HG03457 (cell line): ENCODE results near the gene SLC7A6.

Source experiments
- ATAC-seq: cut with Tn5 transposase; IDR thresholded peaks from one replicate; pipeline ENCODE4 v1.9.1; 2021; ENCODE audit warnings: moderate number of reproducible peaks; ENCODE audit not compliant: unreplicated experiment

SLC7A6 gene

DNA sequence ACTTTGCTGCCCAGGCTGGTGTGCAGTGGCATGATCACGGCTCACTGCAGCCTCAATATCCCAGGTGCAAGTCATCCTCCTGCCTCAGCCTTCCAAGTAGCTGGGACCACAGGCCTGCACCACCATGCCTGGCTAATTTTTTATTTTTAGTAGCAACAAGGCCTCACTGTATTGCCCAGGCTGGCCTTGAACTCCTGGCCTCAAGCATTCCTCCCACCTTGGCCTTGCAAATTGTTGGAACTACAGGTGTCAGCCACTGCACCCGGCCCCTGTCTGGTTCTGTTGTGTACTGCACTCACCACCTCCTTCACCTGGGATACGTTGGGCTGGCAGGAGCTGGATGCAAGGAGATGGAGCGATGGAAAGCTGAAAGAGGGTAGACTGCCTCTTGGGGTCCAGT is 10.6 kb upstream of the SLC7A6 start:
- ATAC-seq, result no peak

DNA sequence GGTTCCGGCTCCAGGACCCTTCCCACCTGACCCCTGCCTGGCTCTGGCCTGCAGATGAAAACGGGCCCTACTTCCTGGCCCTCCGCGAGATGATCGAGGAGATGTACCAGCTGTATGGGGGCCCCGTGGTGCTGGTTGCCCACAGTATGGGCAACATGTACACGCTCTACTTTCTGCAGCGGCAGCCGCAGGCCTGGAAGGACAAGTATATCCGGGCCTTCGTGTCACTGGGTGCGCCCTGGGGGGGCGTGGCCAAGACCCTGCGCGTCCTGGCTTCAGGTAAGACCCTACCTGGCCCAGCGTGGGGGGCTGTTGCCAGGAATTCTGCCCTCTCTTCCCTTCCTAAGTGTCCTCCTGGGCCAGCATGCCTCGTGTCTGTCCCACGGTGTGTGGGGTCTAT is 8.6 kb upstream of the SLC7A6 start:
- ATAC-seq, result no peak

DNA sequence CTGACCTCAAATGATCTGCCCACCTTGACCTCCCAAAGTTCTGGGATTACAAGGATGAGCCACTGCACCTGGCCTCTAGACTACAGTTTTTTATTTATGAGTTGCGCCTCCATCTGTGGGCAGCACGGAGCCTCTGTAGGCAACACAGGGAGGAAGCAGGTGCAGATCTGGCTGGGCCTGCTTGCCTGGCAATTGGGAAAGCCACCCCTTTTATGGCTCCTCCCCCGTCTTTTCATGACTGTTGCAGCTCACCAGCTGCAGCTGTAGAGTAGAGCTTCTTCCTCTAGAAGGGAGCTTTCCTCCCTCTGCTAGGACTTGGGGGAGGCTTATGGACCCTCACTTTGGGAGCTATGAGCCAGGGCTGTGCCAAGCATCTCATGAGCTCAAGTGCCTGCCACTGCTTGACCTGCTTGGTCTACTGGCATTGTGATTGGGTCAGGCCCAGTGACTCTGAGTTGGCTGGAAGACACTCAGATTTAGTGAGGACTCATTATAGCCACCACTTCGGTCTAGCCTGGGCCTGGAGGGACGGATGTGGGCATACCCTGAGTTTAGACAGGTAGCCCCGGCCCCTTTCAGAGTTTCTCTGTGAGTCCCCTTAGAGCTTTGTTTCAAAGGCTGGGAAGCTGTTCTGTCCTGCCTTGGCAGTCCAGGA is 6.9 kb upstream of the SLC7A6 start:
- ATAC-seq, result no peak

DNA sequence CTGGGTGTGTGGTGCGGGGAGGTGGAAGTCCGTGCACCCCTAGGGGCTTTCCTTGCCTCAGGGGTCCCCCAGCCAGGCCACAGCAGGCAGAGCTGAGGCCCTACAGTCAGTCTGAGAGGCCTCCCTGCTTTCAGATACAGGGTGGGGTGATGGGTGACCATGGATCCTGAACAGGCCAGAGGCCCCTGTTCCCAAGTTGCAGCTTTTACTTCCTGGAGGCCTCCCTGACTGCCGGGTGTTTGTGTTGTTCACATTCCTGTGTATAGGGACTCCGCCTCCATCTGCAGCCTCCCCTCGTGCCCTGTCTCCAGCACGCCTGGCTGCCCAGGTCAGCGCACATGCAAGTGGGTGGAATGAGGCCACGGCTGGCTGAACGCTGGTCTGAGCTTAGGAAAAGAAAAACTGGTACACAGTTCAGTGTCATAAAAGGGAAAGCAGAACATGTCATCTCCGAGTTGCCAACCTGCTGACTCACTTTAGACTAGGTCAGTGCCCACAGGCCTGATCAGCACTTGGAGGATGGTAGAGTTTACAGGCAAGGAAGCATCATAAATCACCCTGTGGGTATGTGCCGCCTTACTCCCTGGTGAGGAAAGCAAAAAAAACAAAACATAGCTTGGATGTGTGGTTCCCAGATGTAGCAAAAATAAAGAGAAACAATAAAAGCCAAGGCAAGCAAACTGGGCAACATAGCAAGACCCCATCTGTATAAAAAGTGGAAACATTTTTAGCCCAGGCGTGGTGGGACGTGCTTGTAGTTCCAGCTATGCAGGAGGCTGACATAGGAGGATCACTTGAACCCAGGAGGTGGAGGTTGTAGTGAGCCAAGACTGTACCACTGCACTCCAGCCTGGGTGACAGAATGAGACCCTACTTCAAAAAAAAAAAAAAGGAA is 6.2 kb upstream of the SLC7A6 start:
- no peak for ATAC-seq

DNA sequence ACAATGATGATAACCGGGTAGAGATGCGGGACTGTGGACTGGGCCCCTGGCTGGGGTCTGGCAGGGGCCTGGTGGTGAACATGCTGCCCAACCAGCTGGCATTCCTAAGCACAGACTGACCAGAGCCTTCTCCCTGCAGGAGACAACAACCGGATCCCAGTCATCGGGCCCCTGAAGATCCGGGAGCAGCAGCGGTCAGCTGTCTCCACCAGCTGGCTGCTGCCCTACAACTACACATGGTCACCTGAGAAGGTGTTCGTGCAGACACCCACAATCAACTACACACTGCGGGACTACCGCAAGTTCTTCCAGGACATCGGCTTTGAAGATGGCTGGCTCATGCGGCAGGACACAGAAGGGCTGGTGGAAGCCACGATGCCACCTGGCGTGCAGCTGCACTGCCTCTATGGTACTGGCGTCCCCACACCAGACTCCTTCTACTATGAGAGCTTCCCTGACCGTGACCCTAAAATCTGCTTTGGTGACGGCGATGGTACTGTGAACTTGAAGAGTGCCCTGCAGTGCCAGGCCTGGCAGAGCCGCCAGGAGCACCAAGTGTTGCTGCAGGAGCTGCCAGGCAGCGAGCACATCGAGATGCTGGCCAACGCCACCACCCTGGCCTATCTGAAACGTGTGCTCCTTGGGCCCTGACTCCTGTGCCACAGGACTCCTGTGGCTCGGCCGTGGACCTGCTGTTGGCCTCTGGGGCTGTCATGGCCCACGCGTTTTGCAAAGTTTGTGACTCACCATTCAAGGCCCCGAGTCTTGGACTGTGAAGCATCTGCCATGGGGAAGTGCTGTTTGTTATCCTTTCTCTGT is 5.1 kb upstream of the SLC7A6 start:
- ATAC-seq, result no peak

DNA sequence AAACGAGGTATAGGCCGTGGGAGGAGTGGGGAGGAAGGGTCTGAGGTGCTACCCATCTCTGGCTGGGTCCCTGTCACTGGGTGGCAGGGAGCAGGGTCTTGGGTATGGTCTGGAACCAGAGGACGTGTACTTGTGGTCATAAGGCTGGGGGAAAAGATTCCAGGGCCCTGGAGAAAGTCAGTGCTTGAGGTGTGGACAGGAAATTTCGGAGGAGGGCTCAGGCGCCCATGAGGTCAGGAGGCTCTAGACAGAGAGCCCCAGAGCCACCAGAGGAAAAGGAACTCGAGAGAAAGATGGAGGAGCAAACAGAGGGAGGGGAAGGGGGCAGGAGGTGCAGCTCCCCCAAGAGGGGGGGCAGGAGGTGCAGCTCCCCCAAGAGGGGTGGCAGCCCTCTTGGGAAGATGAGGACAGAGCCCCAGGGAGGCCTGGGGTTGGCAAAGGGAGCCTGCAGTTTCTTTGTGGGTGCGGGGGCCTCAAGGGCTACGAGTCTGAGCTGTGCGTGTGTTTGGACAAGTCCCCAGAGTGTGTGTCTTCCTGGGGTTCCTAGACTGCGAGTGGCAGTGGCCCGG is 683 bp upstream of the SLC7A6 start:
- ATAC-seq, result no peak

DNA sequence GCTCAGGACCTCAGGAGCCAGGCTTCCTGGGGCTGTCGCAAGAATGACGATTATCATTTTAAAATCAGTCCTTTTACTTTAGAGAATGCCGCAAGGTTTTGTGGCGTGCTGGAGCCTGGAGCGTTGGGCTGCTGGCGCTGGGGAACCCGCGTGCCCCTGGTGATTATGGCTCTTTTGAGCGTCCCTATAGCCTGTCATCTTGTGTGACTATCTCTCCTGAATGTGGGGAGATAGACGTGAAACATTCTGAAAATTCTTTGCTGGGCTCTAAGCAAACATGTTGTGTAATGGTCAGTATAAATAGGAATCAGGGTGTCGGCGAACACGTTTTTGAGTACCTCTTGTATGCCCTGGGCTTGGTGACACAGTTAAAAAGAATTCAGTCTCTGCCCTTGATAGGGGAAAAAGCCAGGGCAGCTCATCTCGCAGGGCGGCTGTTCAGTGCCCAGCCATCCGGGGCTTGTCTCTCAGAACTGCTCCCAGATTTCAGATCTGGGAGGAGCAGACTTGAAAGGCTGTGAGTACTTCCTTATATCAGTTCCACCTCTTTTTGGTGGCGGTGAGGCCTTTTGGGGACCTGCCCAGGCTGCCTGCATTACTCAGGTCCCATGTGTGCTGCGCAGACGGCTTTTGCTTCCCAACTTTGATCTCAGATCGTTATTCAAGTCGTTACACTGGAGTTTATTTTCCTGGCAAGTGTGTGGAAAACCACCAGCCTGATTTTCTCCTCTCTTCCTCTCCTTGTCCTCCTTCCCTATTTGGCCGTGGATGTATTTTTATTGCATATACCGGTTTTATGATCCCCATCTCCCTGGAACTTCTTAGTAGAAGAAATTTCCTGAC is 973 bp downstream of the SLC7A6 start:
- no peak for ATAC-seq

DNA sequence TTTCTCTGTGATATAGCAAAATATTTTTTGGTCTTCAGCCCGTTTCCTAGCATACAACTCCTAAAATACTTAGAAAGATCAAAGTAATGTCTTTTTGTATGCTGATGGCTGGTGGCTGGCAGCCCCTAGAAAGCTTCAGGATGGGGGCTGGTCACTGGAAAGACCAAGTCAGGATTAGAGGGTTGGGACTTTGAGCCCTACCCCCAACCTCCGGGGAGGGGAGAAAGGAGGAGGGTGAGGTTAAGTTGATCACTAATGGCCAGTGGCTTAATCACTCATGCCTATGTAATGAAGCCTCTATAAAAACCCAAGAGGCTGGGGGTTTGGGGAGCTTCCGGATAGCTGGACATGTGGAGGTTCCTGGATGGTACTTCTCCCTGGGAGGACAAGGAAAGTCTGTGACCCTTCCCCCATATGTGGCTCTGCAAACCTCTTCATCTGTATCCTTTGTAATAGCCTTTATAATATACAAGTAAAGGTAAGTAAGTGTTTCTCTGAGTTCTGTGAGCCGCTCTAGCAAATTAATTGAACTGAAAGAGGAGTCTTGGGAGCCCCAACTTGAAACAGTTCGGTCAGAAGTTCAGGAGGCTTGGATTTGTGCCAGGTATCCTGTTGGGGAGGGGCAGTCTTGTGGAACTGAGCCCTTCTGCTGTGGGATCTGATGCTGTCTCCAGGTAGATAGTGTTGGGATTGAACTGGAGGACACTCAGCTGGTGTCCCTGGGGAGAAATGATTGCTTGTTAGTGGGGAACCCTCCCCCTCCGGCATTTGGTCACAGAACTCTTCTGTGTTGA is 3.5 kb downstream of the SLC7A6 start:
- no peak for ATAC-seq

DNA sequence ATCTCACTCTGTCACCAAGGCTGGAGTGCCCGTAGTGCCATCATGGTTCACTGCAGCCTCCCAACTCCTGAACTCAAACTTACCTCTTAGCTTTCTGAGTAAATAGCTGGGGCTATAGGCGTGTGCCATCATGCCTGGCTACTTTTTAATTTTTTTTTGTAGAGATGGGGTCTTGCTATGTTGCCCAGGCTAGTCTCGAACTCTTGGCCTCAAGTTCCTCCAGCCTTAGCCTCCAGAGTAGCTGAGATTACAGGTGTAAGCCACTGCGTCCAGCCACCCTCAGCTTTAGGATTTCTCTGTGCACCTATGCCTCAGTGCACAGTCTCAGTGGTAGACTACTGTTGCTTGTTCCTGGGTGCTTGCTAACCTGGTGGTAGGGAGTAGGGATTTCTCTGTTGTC is 5.5 kb downstream of the SLC7A6 start:
- ATAC-seq, result no peak

DNA sequence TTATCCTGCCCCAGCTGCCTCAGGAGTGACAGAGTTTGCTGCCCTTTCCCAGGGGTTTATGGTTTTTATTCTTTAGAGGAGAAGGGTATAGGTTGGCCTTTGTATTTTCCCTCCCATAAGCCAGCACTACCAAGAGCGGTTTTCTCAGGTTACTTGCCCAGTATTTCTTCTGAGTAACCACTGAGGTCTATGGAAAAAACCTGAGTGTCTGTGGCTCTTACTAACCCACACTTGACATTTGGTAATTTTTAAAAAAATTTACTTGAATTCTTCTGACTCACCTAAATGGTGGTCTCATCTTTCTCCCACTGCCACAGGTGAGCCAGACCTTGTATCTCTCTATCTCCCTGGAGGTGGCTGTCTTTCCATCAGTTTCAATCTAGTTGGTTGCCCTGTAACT is 6.0 kb downstream of the SLC7A6 start:
- no peak for ATAC-seq

DNA sequence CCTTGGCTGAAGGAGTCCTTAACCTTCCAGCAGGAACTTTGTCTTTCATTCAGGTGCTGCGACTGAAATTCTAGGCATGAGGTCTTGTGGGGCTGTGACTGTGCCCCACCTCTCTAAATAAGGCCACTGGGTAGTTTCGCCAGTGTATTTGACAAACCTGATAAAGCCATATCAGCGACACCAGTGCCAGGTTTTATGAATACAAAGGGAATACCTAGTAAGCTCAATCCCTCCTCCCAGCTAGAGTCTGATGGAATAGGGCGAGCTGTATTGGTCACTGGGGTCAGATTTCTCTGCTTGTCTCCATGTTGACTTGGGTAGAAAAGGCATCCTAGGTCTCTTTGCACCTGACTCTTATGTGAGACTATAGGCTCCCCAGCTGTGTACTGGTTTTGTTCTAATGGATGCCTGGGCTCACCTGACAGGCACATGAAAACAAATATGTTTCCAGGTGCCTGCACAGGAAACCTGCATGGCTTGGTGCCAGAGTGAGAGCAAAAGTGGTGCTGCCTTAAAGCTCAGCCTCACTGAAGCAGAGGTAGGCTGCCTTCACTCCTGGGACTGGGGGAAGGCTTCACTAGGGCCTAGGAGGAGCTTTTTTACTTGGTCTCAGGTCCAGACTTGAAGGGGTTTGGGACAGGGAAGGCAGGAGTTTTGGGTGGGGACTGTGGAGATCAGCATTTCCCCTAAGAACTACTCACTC is 8.3 kb downstream of the SLC7A6 start:
- ATAC-seq, result no peak

DNA sequence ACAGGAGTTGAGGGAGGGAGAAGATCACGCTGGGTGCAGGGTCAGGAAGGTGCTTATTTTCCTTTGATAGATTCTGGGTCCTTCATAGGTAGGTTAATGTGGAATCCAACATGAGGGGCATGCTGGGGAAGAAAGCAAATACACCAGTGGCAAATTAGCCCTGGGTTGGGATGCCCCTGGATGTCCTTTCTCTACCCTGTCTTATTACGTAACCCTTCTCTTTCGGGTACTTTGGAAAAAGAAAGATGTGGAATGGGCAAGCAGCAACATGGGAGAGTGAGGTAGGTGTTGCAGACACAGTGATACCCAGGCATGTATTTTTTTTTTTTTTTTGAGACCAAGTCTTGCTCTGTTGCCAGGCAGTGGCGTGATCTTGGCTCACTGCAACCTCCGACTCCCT is 9.1 kb downstream of the SLC7A6 start:
- ATAC-seq, result no peak

DNA sequence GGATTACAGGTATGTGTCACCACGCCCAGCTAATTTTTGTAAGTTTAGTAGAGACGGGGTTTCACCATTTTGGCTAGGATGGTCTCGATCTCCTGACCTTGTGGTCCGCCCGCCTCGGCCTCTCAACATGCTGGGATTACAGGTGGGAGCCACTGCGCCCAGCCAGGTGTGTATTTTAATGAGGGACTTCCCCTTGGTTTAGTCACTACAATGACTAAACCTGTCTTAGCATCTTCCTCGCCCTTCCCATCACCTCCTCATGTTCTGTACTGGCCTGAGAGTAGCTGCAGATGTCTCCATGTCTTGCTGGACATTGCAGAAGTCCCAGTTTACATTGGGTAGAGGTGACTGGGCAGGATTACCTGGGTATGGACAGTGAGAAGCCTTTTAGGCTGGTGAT is 9.6 kb downstream of the SLC7A6 start:
- no peak for ATAC-seq

DNA sequence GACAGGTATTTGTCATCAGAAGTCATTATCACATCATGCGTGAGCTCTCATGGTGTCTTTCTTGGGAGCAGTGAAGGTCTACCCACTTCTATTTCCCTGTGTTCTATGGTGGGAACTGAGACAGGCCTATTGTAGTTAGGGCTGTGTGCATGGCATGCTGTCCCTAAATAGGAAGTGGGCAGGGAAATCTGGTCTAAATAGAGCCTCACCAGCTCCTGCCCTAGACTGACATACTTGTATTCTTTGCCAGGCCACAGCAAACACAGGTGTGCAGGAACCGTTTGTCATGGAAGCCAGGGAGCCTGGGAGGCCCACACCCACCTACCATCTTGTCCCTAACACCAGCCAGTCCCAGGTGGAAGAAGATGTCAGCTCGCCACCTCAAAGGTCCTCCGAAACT is 10.1 kb downstream of the SLC7A6 start:
- ATAC-seq, result no peak

DNA sequence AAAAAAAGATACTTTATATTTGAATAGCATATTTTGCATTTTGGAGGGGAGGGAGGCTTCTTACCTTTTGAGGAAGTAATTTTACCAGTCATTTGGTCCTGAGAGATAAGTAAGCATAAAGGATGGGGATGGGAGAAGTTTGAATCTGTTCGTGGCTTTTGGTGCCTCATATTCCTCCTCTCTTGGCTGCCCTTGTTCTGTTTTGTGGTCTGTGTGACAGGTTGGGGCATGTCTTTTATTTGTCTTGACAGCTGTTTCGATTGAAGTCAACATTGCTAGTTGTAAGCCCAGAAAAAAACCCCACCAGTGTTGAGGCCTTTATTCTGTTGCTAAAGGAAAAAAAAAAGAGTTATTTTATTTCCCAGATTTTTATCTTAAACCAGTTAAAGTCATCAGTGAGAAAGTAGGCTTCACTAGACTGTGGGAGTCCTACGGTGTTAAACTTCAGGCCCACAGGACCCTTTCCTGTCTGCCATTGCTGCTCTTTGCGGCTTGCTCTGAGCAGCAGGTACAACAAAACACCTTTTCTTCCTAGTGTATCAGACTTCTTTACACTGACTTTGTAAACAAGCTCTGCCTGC is 11.4 kb downstream of the SLC7A6 start:
- peak; percentile 49 for ATAC-seq

DNA sequence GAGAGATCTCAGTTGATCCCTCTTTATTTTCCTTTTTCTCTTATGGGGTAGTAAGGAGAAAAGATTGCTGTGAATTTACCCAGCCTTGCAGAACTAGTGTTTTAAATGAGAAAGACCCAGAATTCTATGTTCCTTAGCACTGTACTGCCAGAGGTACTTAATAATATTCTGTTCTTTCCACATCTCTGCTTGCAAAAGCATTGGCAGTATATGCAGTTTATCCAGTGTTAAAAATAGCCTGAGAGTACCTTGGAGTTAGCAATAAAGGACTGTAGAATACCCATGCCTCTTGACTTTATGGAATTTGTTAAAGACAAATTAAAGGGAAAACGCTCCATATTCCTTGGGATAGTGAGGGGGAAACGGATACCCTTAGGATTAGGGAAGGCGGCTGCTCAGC is 11.9 kb downstream of the SLC7A6 start:
- ATAC-seq, result no peak

DNA sequence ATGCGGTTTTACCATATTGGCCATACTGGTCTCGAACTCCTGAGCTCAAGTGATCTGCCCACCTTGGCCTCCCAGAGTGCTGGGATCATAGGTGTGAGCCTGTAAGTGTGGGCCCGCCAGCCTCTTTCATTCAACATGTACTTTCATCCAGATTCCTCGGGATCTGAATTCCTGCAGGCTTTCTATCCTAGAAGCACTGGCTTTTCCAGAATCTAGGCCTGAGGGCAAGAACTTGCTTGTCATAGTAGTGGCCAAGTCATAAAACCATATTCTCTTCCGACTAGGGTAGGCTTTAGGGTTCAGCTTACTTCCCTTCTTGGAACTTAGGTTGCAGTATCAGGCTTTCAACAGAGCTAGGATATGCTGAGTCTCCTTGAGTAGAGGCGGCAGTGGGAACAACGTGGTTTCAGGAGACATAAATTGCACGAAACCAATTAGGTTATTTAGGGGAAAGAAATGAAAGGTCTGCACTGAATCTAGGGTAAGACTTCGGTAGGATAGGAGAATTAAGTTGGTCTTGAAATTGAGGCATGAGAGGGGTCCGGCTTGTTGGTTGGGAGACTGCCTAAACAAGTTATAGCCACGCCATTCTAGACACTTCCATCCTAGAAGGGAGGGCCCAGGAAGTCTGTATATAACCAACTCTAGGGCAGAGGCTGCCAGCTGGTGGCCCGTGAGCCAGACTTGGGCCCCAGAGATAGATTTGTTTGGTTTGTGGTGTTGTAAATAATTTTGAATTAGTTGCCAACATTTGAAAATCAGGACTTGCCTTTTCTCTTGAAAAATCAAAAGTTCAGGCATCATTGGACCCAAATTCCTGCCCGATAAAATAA is 15.6 kb downstream of the SLC7A6 start:
- no peak for ATAC-seq
